Panc1 (cell line): ENCODE data around the gene GLCCI1. TPM values are rescaled to one million over a fixed set of nuclear protein-coding genes. Genes with fewer than 3 reads are reported as not detected.

ENCODE experiments used
- ATAC-seq: fragments of 200-7000 bp; cut with Tn5 transposase; 2 replicates; pipeline ENCODE4 v1.9.1; 2020; ENCODE audit warnings: mild to moderate bottlenecking, moderate library complexity
- BruUV-seq: library from RNA; stranded (reverse); fragments of 400-500 nt; replicated peaks from 2 replicates; lab custom pipeline; 2021; lab: Mats Ljungman, UMichigan
- CTCF ChIA-PET: fragments of 300-600 bp; sonication (Branson Sonifier 250); formaldehyde crosslinking; loops from one replicate; lab custom pipeline; 2022; ENCODE audit warnings: antibody characterized with exemption; lab: Charles Lee
- POLR2A ChIA-PET: fragments of 300-600 bp; sonication (Branson Sonifier 250); formaldehyde crosslinking; loops from one replicate; lab custom pipeline; 2022; ENCODE audit warnings: antibody characterized with exemption; lab: Charles Lee
- DNase-seq: peaks from one replicate; pipeline ENCODE4 v3.0.0-alpha.2; 2010; ENCODE audit warnings: low read depth, low spot score
- H3K27ac ChIP-seq: 2 replicates; pipeline ENCODE4 v1.5.1; 2011; ENCODE audit warnings: mild to moderate bottlenecking, low read length, inconsistent platforms
- H3K27me3 ChIP-seq: fragments of 200-500 bp; sonication (Bioruptor generic); 2 replicates; pipeline ENCODE4 v1.6.0; 2014; ENCODE audit warnings: low read length, inconsistent platforms; ENCODE audit not compliant: control insufficient read depth, insufficient read depth
- H3K36me3 ChIP-seq: fragments of 200-500 bp; sonication (Bioruptor generic); 2 replicates; pipeline ENCODE4 v1.5.1; 2014; ENCODE audit warnings: inconsistent platforms, mild to moderate bottlenecking, low read length, moderate library complexity; ENCODE audit not compliant: control insufficient read depth, insufficient read depth
- H3K4me1 ChIP-seq: 2 replicates; pipeline ENCODE4 v1.5.1; 2011; ENCODE audit warnings: inconsistent platforms, mild to moderate bottlenecking, low read length, moderate library complexity; ENCODE audit not compliant: control insufficient read depth, insufficient read depth
- H3K4me3 ChIP-seq, 2 experiments: 2 replicates each; pipeline ENCODE4 v1.5.1; 2011 to 2012; ENCODE audit warnings: low read depth in 2 of 2, low read length in 2 of 2, mild to moderate bottlenecking in 2 of 2, inconsistent platforms in 1 of 2, moderate library complexity in 1 of 2
- H3K9me3 ChIP-seq: fragments of 200-500 bp; sonication (Bioruptor generic); 2 replicates; pipeline ENCODE4 v1.5.1; 2014; ENCODE audit warnings: low read depth, mild to moderate bottlenecking, inconsistent platforms, low read length, moderate library complexity; ENCODE audit not compliant: control insufficient read depth, insufficient read depth
- POLR2AphosphoS5 ChIP-seq: IDR thresholded peaks from 2 replicates; pipeline ENCODE4 v1.6.1; 2012; ENCODE audit warnings: mild to moderate bottlenecking, low read depth, low read length, moderate library complexity
- SIN3A ChIP-seq: IDR thresholded peaks from 2 replicates; pipeline ENCODE4 v1.6.1; 2012; ENCODE audit warnings: low read depth, mild to moderate bottlenecking, low read length, moderate library complexity, borderline replicate concordance; ENCODE audit not compliant: insufficient read depth
- TCF7L2 ChIP-seq: IDR thresholded peaks from 2 replicates; pipeline ENCODE4 v1.6.1; 2011; ENCODE audit warnings: mild to moderate bottlenecking, low read depth, low read length, inconsistent platforms
- in situ Hi-C: cut with HindIII; loops from 2 replicates; pipeline ENCODE4 v1.10.0; 2016; ENCODE audit warnings: low sequenced_read_pairs, low pct_unique_long_range_greater_than_20kb
- intact Hi-C: fragments of 100-400 bp; cut with micrococcal nuclease; formaldehyde crosslinking; loops from one replicate; pipeline ENCODE4 v1.10.0; 2022; ENCODE audit not compliant: unreplicated experiment
- total RNA-seq: library from RNA; stranded (reverse); gene quantifications from one replicate; pipeline ENCODE4 v1.2.1, GENCODE V29; 2021; ENCODE audit not compliant: unreplicated experiment
- TF ChIP-seq, protein P1 (sequence below), 2 experiments: IDR thresholded peaks; 2 replicates each; pipeline ENCODE4 v1.6.1; 2011 to 2012; ENCODE audit warnings: low read depth in 2 of 2, control low read depth in 1 of 2, low read length in 1 of 2, mild to moderate bottlenecking in 1 of 2, moderate library complexity in 1 of 2; ENCODE audit not compliant: insufficient read depth in 1 of 2
- TF ChIP-seq, protein P2 (sequence below): fragments of 450-650 bp; IDR thresholded peaks from 2 replicates; pipeline ENCODE4 v1.5.1; 2017; ENCODE audit warnings: mild to moderate bottlenecking

The GLCCI1 gene
- total RNA-seq, 1 experiment from 2014 or later = 36.4 TPM

DNA sequence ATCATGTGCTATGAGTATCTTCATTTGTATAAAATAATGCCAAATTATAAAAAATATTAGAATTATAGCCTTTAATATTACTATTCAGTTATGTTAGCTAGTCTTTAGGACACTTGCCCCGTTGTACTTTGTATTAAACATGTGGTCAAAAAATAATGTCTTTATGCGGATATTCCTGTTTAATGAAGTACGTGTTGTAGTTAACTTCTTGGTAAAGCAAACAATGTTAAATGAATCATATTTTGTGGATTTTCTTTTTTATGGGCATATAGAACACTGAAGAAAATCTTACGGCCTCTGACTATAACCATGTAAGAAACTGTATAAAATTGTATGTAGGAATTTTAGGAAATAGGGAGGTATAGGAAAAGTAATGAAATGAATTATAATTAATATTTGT lies 14.3 kb downstream of the GLCCI1 start:
- CTCF ChIA-PET = no interaction called here
- DNase-seq (no peak), ATAC-seq (no peak)
- intact Hi-C loops (no loop called here), in situ Hi-C loops (no loop called here)
- BruUV-seq = no TSS peak
- Histone ChIP-seq H3K9me3 (no peaks in the 10 kb centered on the region), H3K4me3 (no peak overlapping the region), H3K4me1 (no peaks in the 10 kb centered on the region; the same call in 1 of the 2 replicates), H3K36me3 (no peaks in the 10 kb centered on the region), H3K27me3 (no peaks in the 10 kb centered on the region), H3K27ac (no peak overlapping the region)
- POLR2A ChIA-PET = no interaction called here
- TF ChIP-seq TCF7L2 = no peak
- TF ChIP-seq SIN3A = no peak
- TF ChIP-seq, protein P1, sequence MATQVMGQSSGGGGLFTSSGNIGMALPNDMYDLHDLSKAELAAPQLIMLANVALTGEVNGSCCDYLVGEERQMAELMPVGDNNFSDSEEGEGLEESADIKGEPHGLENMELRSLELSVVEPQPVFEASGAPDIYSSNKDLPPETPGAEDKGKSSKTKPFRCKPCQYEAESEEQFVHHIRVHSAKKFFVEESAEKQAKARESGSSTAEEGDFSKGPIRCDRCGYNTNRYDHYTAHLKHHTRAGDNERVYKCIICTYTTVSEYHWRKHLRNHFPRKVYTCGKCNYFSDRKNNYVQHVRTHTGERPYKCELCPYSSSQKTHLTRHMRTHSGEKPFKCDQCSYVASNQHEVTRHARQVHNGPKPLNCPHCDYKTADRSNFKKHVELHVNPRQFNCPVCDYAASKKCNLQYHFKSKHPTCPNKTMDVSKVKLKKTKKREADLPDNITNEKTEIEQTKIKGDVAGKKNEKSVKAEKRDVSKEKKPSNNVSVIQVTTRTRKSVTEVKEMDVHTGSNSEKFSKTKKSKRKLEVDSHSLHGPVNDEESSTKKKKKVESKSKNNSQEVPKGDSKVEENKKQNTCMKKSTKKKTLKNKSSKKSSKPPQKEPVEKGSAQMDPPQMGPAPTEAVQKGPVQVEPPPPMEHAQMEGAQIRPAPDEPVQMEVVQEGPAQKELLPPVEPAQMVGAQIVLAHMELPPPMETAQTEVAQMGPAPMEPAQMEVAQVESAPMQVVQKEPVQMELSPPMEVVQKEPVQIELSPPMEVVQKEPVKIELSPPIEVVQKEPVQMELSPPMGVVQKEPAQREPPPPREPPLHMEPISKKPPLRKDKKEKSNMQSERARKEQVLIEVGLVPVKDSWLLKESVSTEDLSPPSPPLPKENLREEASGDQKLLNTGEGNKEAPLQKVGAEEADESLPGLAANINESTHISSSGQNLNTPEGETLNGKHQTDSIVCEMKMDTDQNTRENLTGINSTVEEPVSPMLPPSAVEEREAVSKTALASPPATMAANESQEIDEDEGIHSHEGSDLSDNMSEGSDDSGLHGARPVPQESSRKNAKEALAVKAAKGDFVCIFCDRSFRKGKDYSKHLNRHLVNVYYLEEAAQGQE (IDR thresholded peaks at IDR 0.05; ENCODE audit: insufficient read depth in 1 of 2, low read depth in 2 of 2, low read length in 1 of 2) = no peak
- TF ChIP-seq, protein P2, sequence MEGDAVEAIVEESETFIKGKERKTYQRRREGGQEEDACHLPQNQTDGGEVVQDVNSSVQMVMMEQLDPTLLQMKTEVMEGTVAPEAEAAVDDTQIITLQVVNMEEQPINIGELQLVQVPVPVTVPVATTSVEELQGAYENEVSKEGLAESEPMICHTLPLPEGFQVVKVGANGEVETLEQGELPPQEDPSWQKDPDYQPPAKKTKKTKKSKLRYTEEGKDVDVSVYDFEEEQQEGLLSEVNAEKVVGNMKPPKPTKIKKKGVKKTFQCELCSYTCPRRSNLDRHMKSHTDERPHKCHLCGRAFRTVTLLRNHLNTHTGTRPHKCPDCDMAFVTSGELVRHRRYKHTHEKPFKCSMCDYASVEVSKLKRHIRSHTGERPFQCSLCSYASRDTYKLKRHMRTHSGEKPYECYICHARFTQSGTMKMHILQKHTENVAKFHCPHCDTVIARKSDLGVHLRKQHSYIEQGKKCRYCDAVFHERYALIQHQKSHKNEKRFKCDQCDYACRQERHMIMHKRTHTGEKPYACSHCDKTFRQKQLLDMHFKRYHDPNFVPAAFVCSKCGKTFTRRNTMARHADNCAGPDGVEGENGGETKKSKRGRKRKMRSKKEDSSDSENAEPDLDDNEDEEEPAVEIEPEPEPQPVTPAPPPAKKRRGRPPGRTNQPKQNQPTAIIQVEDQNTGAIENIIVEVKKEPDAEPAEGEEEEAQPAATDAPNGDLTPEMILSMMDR = no peak
- TF ChIP-seq POLR2AphosphoS5 = no peak

DNA sequence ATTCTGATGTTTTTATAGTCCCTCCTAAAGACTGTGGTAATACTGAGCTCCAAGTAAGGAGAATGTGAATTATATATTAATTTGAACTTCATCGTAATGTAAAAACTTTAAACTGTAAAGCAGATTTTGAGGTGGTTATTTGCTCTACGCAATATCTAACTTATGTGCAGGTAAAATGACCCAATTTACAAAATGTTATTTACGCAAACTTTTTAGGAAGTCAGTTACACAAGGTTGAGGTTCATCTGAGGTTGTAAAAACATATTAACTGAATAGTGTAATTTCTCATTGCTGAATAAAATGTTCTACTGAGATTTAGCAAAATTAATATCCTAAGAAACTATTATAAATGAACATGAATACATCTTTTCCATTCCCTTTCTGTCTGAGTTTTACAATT lies 15.8 kb downstream of the GLCCI1 start:
- ChIA-PET CTCF (no interaction called here), POLR2A (no interaction called here)
- H3K36me3 ChIP-seq = no peaks in the 10 kb centered on the region
- intact Hi-C loops (no loop called here), in situ Hi-C loops (no loop called here)
- H3K4me3 ChIP-seq = no peak overlapping the region
- TF ChIP-seq, protein P1 (IDR thresholded peaks at IDR 0.05; ENCODE audit: insufficient read depth in 1 of 2, low read depth in 2 of 2, low read length in 1 of 2) = no peak
- TF ChIP-seq TCF7L2 = no peak
- TF ChIP-seq, protein P2 = no peak
- TF ChIP-seq SIN3A = no peak
- TF ChIP-seq POLR2AphosphoS5 = no peak
- no TSS peak for BruUV-seq
- H3K4me1 ChIP-seq = 0 out of 2 replicates have a peak, but pooled peaks cover 4% of the 10 kb centered on the region
- DNase-seq = no peak
- no peak for ATAC-seq
- no peak overlapping the region for H3K27ac ChIP-seq
- no peaks in the 10 kb centered on the region for H3K27me3 ChIP-seq
- H3K9me3 ChIP-seq = no peaks in the 10 kb centered on the region
